Dendritic cell treated with granulocyte-macrophage colony-stimulating factor and Interleukin-4, amounts not matched to agents 40 ng/mL and 50 ng/mL, for 4 days (primary cell): ENCODE results near the gene SUPT3H.

Experiments used
- H3K27ac Mint-ChIP-seq: one replicate; pipeline ENCODE4 v1.8.0; 2022; ENCODE audit warnings: mild to moderate bottlenecking, mixed read lengths
- H3K27me3 Mint-ChIP-seq: one replicate; pipeline ENCODE4 v1.8.0; 2022; ENCODE audit warnings: mild to moderate bottlenecking, mixed read lengths
- H3K36me3 Mint-ChIP-seq: one replicate; pipeline ENCODE4 v1.8.0; 2022; ENCODE audit warnings: low read depth, mixed read lengths
- H3K4me1 Mint-ChIP-seq: one replicate; pipeline ENCODE4 v1.8.0; 2022; ENCODE audit warnings: low read depth, mixed read lengths
- H3K4me3 Mint-ChIP-seq: one replicate; pipeline ENCODE4 v1.8.0; 2022; ENCODE audit warnings: mild to moderate bottlenecking, moderate library complexity, mixed read lengths
- H3K9me3 Mint-ChIP-seq: one replicate; pipeline ENCODE4 v1.8.0; 2022; ENCODE audit warnings: mixed read lengths
- intact Hi-C: fragments of 100-400 bp; cut with micrococcal nuclease; formaldehyde crosslinking; loops from one replicate; pipeline ENCODE4 v1.15.0; 2022

SUPT3H gene

GRCh38 chr6:45229416-45229815, 148.3 kb downstream of the SUPT3H start:
- H3K4me1 Mint-ChIP-seq = no peaks in the 10 kb centered on the region
- no peaks in the 10 kb centered on the region for H3K36me3 Mint-ChIP-seq
- intact Hi-C loops = no loop called here
- peaks cover 31% of the 10 kb centered on the region for H3K9me3 Mint-ChIP-seq
- no peak overlapping the region for H3K4me3 Mint-ChIP-seq
- H3K27ac Mint-ChIP-seq = no peak overlapping the region
- no peaks in the 10 kb centered on the region for H3K27me3 Mint-ChIP-seq

- H3K4me3 Mint-ChIP-seq = no peak overlapping the region
- H3K4me1 Mint-ChIP-seq = no peaks in the 10 kb centered on the region
- intact Hi-C loops = no loop called here
- H3K27ac Mint-ChIP-seq = no peak overlapping the region
- no peaks in the 10 kb centered on the region for H3K27me3 Mint-ChIP-seq
- H3K36me3 Mint-ChIP-seq = no peaks in the 10 kb centered on the region
- peaks cover 6% of the 10 kb centered on the region for H3K9me3 Mint-ChIP-seq
Measured at GRCh38 chr6:45226081-45226480, 151.7 kb downstream of the SUPT3H start.

- H3K4me1 Mint-ChIP-seq = no peaks in the 10 kb centered on the region
- H3K27me3 Mint-ChIP-seq = no peaks in the 10 kb centered on the region
- intact Hi-C loops = no loop called here
- no peak overlapping the region for H3K27ac Mint-ChIP-seq
- H3K9me3 Mint-ChIP-seq = no peaks in the 10 kb centered on the region
- no peaks in the 10 kb centered on the region for H3K36me3 Mint-ChIP-seq
- H3K4me3 Mint-ChIP-seq = no peak overlapping the region
Measured at GRCh38 chr6:45222380-45222779, 155.4 kb downstream of the SUPT3H start.

- H3K27ac Mint-ChIP-seq = no peak overlapping the region
- no peaks in the 10 kb centered on the region for H3K36me3 Mint-ChIP-seq
- intact Hi-C loops = no loop called here
- no peak overlapping the region for H3K4me3 Mint-ChIP-seq
- no peaks in the 10 kb centered on the region for H3K4me1 Mint-ChIP-seq
- H3K27me3 Mint-ChIP-seq = no peaks in the 10 kb centered on the region
- H3K9me3 Mint-ChIP-seq = peaks cover 22% of the 10 kb centered on the region
Measured at GRCh38 chr6:45215759-45216158, 162.0 kb downstream of the SUPT3H start.

GRCh38 chr6:45212976-45213375, 164.8 kb downstream of the SUPT3H start:
- Mint-ChIP-seq H3K9me3 (peaks cover 37% of the 10 kb centered on the region), H3K27ac (no peak overlapping the region), H3K4me3 (no peak overlapping the region), H3K36me3 (no peaks in the 10 kb centered on the region), H3K27me3 (no peaks in the 10 kb centered on the region), H3K4me1 (no peaks in the 10 kb centered on the region)
- intact Hi-C loops = no loop called here

- H3K36me3 Mint-ChIP-seq = no peaks in the 10 kb centered on the region
- no peak overlapping the region for H3K4me3 Mint-ChIP-seq
- intact Hi-C loops = no loop called here
- H3K4me1 Mint-ChIP-seq = no peaks in the 10 kb centered on the region
- no peak overlapping the region for H3K27ac Mint-ChIP-seq
- peaks cover 35% of the 10 kb centered on the region for H3K9me3 Mint-ChIP-seq
- H3K27me3 Mint-ChIP-seq = no peaks in the 10 kb centered on the region
Measured at GRCh38 chr6:45209762-45210161, 168.0 kb downstream of the SUPT3H start.

GRCh38 chr6:45206793-45207492, 170.8 kb downstream of the SUPT3H start:
- Mint-ChIP-seq H3K4me3 (no peak overlapping the region), H3K4me1 (no peaks in the 10 kb centered on the region), H3K27ac (no peak overlapping the region), H3K27me3 (no peaks in the 10 kb centered on the region), H3K36me3 (no peaks in the 10 kb centered on the region), H3K9me3 (peaks cover 31% of the 10 kb centered on the region)
- intact Hi-C loops = no loop called here

- intact Hi-C loops = no loop called here
- H3K27me3 Mint-ChIP-seq = no peaks in the 10 kb centered on the region
- peaks cover 1% of the 10 kb centered on the region for H3K9me3 Mint-ChIP-seq
- H3K4me3 Mint-ChIP-seq = no peak overlapping the region
- H3K4me1 Mint-ChIP-seq = no peaks in the 10 kb centered on the region
- no peak overlapping the region for H3K27ac Mint-ChIP-seq
- no peaks in the 10 kb centered on the region for H3K36me3 Mint-ChIP-seq
Measured at GRCh38 chr6:45201484-45201883, 176.2 kb downstream of the SUPT3H start.

- intact Hi-C loops = no loop called here
- H3K27me3 Mint-ChIP-seq = no peaks in the 10 kb centered on the region
Measured at GRCh38 chr6:45200510-45200909, 177.2 kb downstream of the SUPT3H start.

GRCh38 chr6:45199554-45199953, 178.2 kb downstream of the SUPT3H start:
- Mint-ChIP-seq H3K36me3 (no peaks in the 10 kb centered on the region), H3K27me3 (no peaks in the 10 kb centered on the region), H3K4me1 (no peaks in the 10 kb centered on the region), H3K9me3 (no peaks in the 10 kb centered on the region), H3K27ac (no peak overlapping the region), H3K4me3 (no peak overlapping the region)
- intact Hi-C loops = no loop called here

More at GRCh38 chr6:45200510-45200909, 177.2 kb downstream of the SUPT3H start:
- Mint-ChIP-seq H3K9me3 (no peaks in the 10 kb centered on the region), H3K4me3 (no peak overlapping the region), H3K4me1 (no peaks in the 10 kb centered on the region), H3K36me3 (no peaks in the 10 kb centered on the region), H3K27ac (no peak overlapping the region)

GRCh38 chr6:45196121-45196520, 181.6 kb downstream of the SUPT3H start:
- Mint-ChIP-seq H3K36me3 (no peaks in the 10 kb centered on the region), H3K4me1 (no peaks in the 10 kb centered on the region), H3K9me3 (no peaks in the 10 kb centered on the region), H3K27ac (no peak overlapping the region), H3K4me3 (no peak overlapping the region), H3K27me3 (no peaks in the 10 kb centered on the region)
- intact Hi-C loops = no loop called here

- no peaks in the 10 kb centered on the region for H3K36me3 Mint-ChIP-seq
- no peaks in the 10 kb centered on the region for H3K4me1 Mint-ChIP-seq
- no peaks in the 10 kb centered on the region for H3K27me3 Mint-ChIP-seq
- no peak overlapping the region for H3K4me3 Mint-ChIP-seq
- no peak overlapping the region for H3K27ac Mint-ChIP-seq
- intact Hi-C loops = no loop called here
- no peaks in the 10 kb centered on the region for H3K9me3 Mint-ChIP-seq
Measured at GRCh38 chr6:45195137-45195536, 182.6 kb downstream of the SUPT3H start.

- Mint-ChIP-seq H3K36me3 (no peaks in the 10 kb centered on the region), H3K9me3 (no peaks in the 10 kb centered on the region), H3K4me1 (peaks cover 4% of the 10 kb centered on the region), H3K4me3 (no peak overlapping the region), H3K27me3 (no peaks in the 10 kb centered on the region), H3K27ac (no peak overlapping the region)
- intact Hi-C loops = no loop called here
Measured at GRCh38 chr6:45192556-45192955, 185.2 kb downstream of the SUPT3H start.

GRCh38 chr6:45191414-45191813, 186.3 kb downstream of the SUPT3H start:
- intact Hi-C loops = no loop called here
- Mint-ChIP-seq H3K27ac (no peak overlapping the region), H3K36me3 (no peaks in the 10 kb centered on the region), H3K4me3 (no peak overlapping the region), H3K4me1 (peaks cover 4% of the 10 kb centered on the region), H3K9me3 (no peaks in the 10 kb centered on the region), H3K27me3 (no peaks in the 10 kb centered on the region)

GRCh38 chr6:45187836-45188235, 189.9 kb downstream of the SUPT3H start:
- intact Hi-C loops = no loop called here
- H3K9me3 Mint-ChIP-seq = no peaks in the 10 kb centered on the region
- H3K36me3 Mint-ChIP-seq = no peaks in the 10 kb centered on the region
- peaks cover 12% of the 10 kb centered on the region for H3K4me1 Mint-ChIP-seq
- no peak overlapping the region for H3K27ac Mint-ChIP-seq
- H3K27me3 Mint-ChIP-seq = no peaks in the 10 kb centered on the region
- no peak overlapping the region for H3K4me3 Mint-ChIP-seq
